Esophagus muscularis mucosa (tissue), 3 donors: ENCODE data around the gene ZNF500.

Experiments
- CTCF ChIP-seq, 3 experiments: fragments of 200-600 bp in 2 of 3; fragments of 450-650 bp in 1 of 3; sonication (generic) in 2 of 3; IDR thresholded peaks; one replicate each; pipeline ENCODE4 v1.5.1; 2017 to 2019; ENCODE audit warnings: antibody characterized with exemption in 3 of 3, mild to moderate bottlenecking in 2 of 3, moderate library complexity in 1 of 3
- POLR2A ChIP-seq: fragments of 450-650 bp; IDR thresholded peaks from one replicate; pipeline ENCODE4 v1.6.1; 2017; ENCODE audit warnings: antibody characterized with exemption, moderate library complexity, mild to moderate bottlenecking, low read depth

GRCh38 chr16:4772351-4772750, 5.4 kb upstream of the ZNF500 start:
- no peak for TF ChIP-seq POLR2A
- no peak for TF ChIP-seq CTCF (IDR thresholded peaks at IDR 0.05)
